B cell (primary cell): ENCODE results near the gene ARHGEF6. TPM values are rescaled to one million over a fixed set of nuclear protein-coding genes. Genes with fewer than 3 reads are reported as not detected.

ENCODE experiments used
- ATAC-seq: fragments of 200-7000 bp; cut with Tn5 transposase; one replicate; pipeline ENCODE4 v1.10.0; 2021; ENCODE audit warnings: low read depth, mild to moderate bottlenecking, moderate number of reproducible peaks, moderate library complexity
- CTCF ChIA-PET: fragments of 350-600 bp; sonication (Branson Sonifier 250); formaldehyde crosslinking; loops from one replicate; lab custom pipeline; 2021; ENCODE audit warnings: antibody characterized with exemption, inconsistent platforms; lab: Charles Lee
- POLR2A ChIA-PET: fragments of 350-600 bp; sonication (Branson Sonifier 250); formaldehyde crosslinking; loops from one replicate; lab custom pipeline; 2021; ENCODE audit warnings: antibody characterized with exemption; lab: Charles Lee
- DNase-seq: peaks from one replicate; pipeline ENCODE4 v3.0.0; 2013
- H2AFZ ChIP-seq: 2 replicates; pipeline ENCODE4 v1.6.1; 2012; ENCODE audit warnings: mild to moderate bottlenecking, low read depth, low read length; ENCODE audit not compliant: insufficient read depth, poor library complexity, severe bottlenecking
- H3K27ac ChIP-seq, 2 donors: 1 replicate in 1 of 2; 2 replicates in 1 of 2; pipeline ENCODE4 v1.5.1; 2012 to 2013; ENCODE audit warnings: low read length in 2 of 2, mild to moderate bottlenecking in 2 of 2, moderate library complexity in 1 of 2
- H3K27me3 ChIP-seq, 4 experiments: fragments of 200-600 bp in 1 of 4; sonication (generic) in 1 of 4; replicated peaks in 1 of 4; 1 replicate in 2 of 4; 2 replicates in 2 of 4; pipeline versions ENCODE4 v1.6.1 to v1.7.0; 2013 to 2016; ENCODE audit warnings: low read length in 3 of 4, mild to moderate bottlenecking in 2 of 4, mixed read lengths in 1 of 4, moderate library complexity in 1 of 4; ENCODE audit not compliant: insufficient read depth in 4 of 4, control insufficient read depth in 3 of 4; ENCODE audit errors: control extremely low read depth in 1 of 4
- H3K36me3 ChIP-seq, 2 experiments: replicated peaks in 1 of 2; 1 replicate in 1 of 2; 2 replicates in 1 of 2; pipeline versions ENCODE4 v1.6.1 to v1.7.1; 2013; ENCODE audit warnings: low read length in 1 of 2; ENCODE audit not compliant: insufficient read depth in 2 of 2, control insufficient read depth in 1 of 2; ENCODE audit errors: control extremely low read depth in 1 of 2, extremely low read depth in 1 of 2
- H3K4me1 ChIP-seq, 2 donors: fragments of 200-600 bp in 1 of 2; sonication (generic) in 1 of 2; 1 replicate in 1 of 2; 2 replicates in 1 of 2; pipeline versions ENCODE4 v1.5.1 to v1.6.1; 2013 to 2017; ENCODE audit warnings: low read length in 2 of 2; ENCODE audit not compliant: control insufficient read depth in 2 of 2, insufficient read depth in 2 of 2
- H3K4me2 ChIP-seq: replicated peaks from 2 replicates; pipeline ENCODE3; 2012; ENCODE audit warnings: mild to moderate bottlenecking, low read depth, low read length; ENCODE audit not compliant: poor library complexity, severe bottlenecking
- H3K4me3 ChIP-seq, 5 experiments: fragments of 200-600 bp in 1 of 5; sonication (generic) in 1 of 5; 1 replicate in 3 of 5; 2 replicates in 2 of 5; pipeline versions ENCODE4 v1.5.1 to v1.7.0; 2011 to 2016; ENCODE audit warnings: low read length in 4 of 5, mild to moderate bottlenecking in 4 of 5, low read depth in 2 of 5, control low read depth in 1 of 5, moderate library complexity in 1 of 5; ENCODE audit not compliant: insufficient read depth in 1 of 5; ENCODE audit errors: control extremely low read depth in 1 of 5, extremely low read depth in 1 of 5
- H3K79me2 ChIP-seq: fragments of 200-600 bp; sonication (generic); one replicate; pipeline ENCODE4 v1.6.0; 2016; ENCODE audit warnings: low read length; ENCODE audit not compliant: control insufficient read depth, insufficient read depth
- H3K9ac ChIP-seq: fragments of 200-600 bp; sonication (generic); 2 replicates; pipeline ENCODE4 v1.6.1; 2017; ENCODE audit warnings: mild to moderate bottlenecking, low read length, moderate library complexity
- H3K9me3 ChIP-seq, 3 donors: one replicate each; pipeline versions ENCODE4 v1.6.1 to v1.7.1; 2013; ENCODE audit warnings: low read length in 2 of 3; ENCODE audit not compliant: control insufficient read depth in 2 of 3, insufficient read depth in 1 of 3; ENCODE audit errors: control extremely low read depth in 1 of 3
- H4K20me1 ChIP-seq: 2 replicates; pipeline ENCODE4 v1.6.0; 2012; ENCODE audit warnings: mild to moderate bottlenecking, low read length; ENCODE audit not compliant: insufficient read depth, control insufficient read depth, poor library complexity, severe bottlenecking
- H3K27ac Mint-ChIP-seq: one replicate; pipeline ENCODE4 v1.8.0; 2021; ENCODE audit warnings: mixed read lengths
- H3K27me3 Mint-ChIP-seq: one replicate; pipeline ENCODE4 v1.8.0; 2021; ENCODE audit warnings: mixed read lengths
- H3K4me1 Mint-ChIP-seq: one replicate; pipeline ENCODE4 v1.8.0; 2021; ENCODE audit warnings: mixed read lengths
- H3K4me3 Mint-ChIP-seq: one replicate; pipeline ENCODE4 v1.8.0; 2021; ENCODE audit warnings: mixed read lengths
- H3K9me3 Mint-ChIP-seq: one replicate; pipeline ENCODE4 v1.8.0; 2022; ENCODE audit warnings: mixed read lengths; ENCODE audit not compliant: insufficient read depth
- CTCF ChIP-seq: fragments of 200-600 bp; IDR thresholded peaks from one replicate; pipeline ENCODE4 v1.8.0; 2022; ENCODE audit warnings: antibody characterized with exemption, mild to moderate bottlenecking
- EZH2 ChIP-seq: IDR thresholded peaks from 2 replicates; pipeline ENCODE4 v1.6.1; 2012; ENCODE audit warnings: borderline replicate concordance, low read depth, mild to moderate bottlenecking, moderate library complexity, low read length; ENCODE audit not compliant: insufficient read depth, poor library complexity, severe bottlenecking
- WGBS: methylation state at CpG from one replicate; pipeline ENCODE4 v1.1.5; 2013; ENCODE audit warnings: missing lambda C conversion rate; ENCODE audit not compliant: insufficient coverage; 5-methylcytosine and 5-hydroxymethylcytosine counted together
- intact Hi-C: fragments of 100-400 bp; cut with micrococcal nuclease; formaldehyde crosslinking; loops from one replicate; pipeline ENCODE4 v1.10.0; 2022
- polyA plus RNA-seq: library from polyadenylated mRNA; depleted of rRNA; stranded (reverse); fragments of >200 nt; gene quantifications from 2 replicates; pipeline ENCODE4 v1.2.3, GENCODE V29; 2012
- total RNA-seq, 2 donors: library from RNA; stranded (reverse); fragments of 120-200 nt in 1 of 2; gene quantifications; 1 replicate in 1 of 2; 2 replicates in 1 of 2; pipeline versions ENCODE4 v1.2.3 to v1.2.4, GENCODE V29; 2013 to 2022

The ARHGEF6 gene
- total and polyA plus RNA-seq, 2 donors (not counting 1 experiment from before 2014, with no cell fraction given): 29.6 to 43.4 TPM

GRCh38 chrX:136656361-136656964, 124.3 kb downstream of the ARHGEF6 start:
- no peak for ATAC-seq
- POLR2A ChIA-PET: no interaction called here
- H3K27ac ChIP-seq: no peak overlapping the region

More at GRCh38 chrX:136656361-136656964, 124.3 kb downstream of the ARHGEF6 start:
- no peak overlapping the region for H2AFZ ChIP-seq
- no peaks in the 10 kb centered on the region for H3K27me3 ChIP-seq
- H3K36me3 ChIP-seq: no peaks in the 10 kb centered on the region
- no CpG with 5 or more reads among the region's 5 CpGs for WGBS
- H3K4me3 Mint-ChIP-seq: no peak overlapping the region
- no peak overlapping the region for H3K27ac Mint-ChIP-seq
- H3K27me3 Mint-ChIP-seq: no peaks in the 10 kb centered on the region
- H3K4me2 ChIP-seq: no peak overlapping the region
- H3K9me3 ChIP-seq: no peaks in the 10 kb centered on the region
- no peak for DNase-seq
- intact Hi-C loops: no loop called here
- peaks cover 11% of the 10 kb centered on the region for H3K4me1 Mint-ChIP-seq
- H3K4me3 ChIP-seq: no peak overlapping the region
- CTCF ChIA-PET: no interaction called here
- H4K20me1 ChIP-seq: no peaks in the 10 kb centered on the region
- no peaks in the 10 kb centered on the region for H3K9me3 Mint-ChIP-seq
- peaks cover 0 to 10% of the 10 kb centered on the region in 2 donors for H3K4me1 ChIP-seq
- no peak overlapping the region for H3K9ac ChIP-seq
- H3K79me2 ChIP-seq: no peaks in the 10 kb centered on the region
- TF ChIP-seq CTCF (no peak), EZH2 (no peak)
